Body of pancreas (tissue), 4 donors: ENCODE results near the gene MRPL49.

Source experiments
- CTCF ChIP-seq, 7 experiments: fragments of 450-650 bp in 4 of 7; fragments of 200-600 bp in 3 of 7; sonication (generic) in 3 of 7; IDR thresholded peaks; one replicate each; pipeline ENCODE4 v1.5.1; 2016 to 2019; ENCODE audit warnings: antibody characterized with exemption in 7 of 7
- POLR2A ChIP-seq, 3 donors: fragments of 450-650 bp; IDR thresholded peaks; one replicate each; pipeline ENCODE4 v1.6.1; 2016; ENCODE audit warnings: antibody characterized with exemption in 3 of 3, mild to moderate bottlenecking in 2 of 3

GRCh38 chr11:65114538-65115171 is 7.5 kb upstream of the MRPL49 start:
- TF ChIP-seq CTCF (IDR thresholded peaks at IDR 0.05) (no peak), POLR2A (IDR thresholded peaks at IDR 0.05) (no peak)
